NCI-H187 (cell line): ENCODE data around the gene TNRC18.
"Not testable (repeated sequence)": the region's sequence is repeated elsewhere in the genome, so short reads cannot be mapped to it uniquely, and the experiment has no call there.

ENCODE experiments used
- DNase-seq, 2 experiments: peaks; one replicate each; lab custom pipeline; 2025; lab: John Stamatoyannopoulos, UW

The TNRC18 gene

DNA sequence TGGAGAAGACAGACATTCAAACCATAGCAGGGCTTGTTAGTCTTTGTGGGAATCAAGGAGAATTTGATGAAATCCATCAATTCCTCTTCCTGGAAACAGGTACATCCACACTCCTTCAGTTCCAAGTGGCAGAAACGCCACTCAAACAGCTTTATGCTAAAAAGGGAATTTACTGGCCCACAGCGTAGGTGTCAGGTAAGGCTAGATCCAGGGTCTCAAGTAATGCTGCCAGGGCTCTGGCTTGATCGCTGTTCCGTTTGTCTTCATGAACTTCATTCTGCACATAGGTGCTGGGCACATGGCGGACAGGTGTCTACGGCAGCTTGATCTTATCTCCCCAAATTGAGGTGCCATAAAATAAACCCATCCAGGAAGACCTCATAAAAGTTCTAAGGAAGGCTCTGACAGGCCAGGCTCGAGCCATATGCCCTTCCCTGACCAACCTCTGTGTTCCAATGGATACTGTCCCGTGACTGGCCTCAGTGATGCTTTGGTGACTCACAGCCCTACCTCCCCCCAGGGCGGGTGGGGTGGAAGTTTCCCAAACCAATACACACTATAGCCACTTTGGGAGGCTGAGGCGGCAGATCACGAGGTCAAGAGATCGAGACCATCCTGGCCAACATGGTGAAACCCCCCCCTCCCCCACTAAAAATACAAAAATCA is 153.5 kb downstream of the TNRC18 start:
- DNase-seq, result not testable (repeated sequence)

GRCh38 chr7:5267829-5268228 is 155.8 kb downstream of the TNRC18 start:
- not testable (repeated sequence) for DNase-seq

GRCh38 chr7:5266191-5267028 is 157.2 kb downstream of the TNRC18 start:
- DNase-seq, result no peak

GRCh38 chr7:5265320-5266190 is 158.1 kb downstream of the TNRC18 start:
- DNase-seq, result no peak

DNA sequence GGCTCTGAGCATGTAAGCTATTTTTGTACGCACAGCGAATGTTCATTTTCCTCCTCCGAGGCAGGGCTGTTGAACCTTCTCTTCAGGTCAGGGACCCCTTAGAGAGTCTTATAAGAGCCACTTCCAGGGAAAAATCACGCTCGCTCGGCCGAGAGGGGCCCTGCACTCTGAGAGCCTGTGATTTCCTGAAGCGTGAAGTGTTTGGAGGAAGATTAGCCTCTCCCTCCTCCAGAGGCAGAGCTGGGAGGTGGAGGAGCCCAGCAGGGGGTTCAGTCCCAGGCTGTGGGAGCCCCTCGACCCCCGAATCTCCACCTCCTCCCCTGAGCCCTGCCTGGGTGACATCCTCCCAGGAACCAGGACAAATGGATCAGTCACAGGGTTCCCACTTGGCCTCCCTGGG is 160.6 kb downstream of the TNRC18 start:
- not testable (repeated sequence) for DNase-seq

DNA sequence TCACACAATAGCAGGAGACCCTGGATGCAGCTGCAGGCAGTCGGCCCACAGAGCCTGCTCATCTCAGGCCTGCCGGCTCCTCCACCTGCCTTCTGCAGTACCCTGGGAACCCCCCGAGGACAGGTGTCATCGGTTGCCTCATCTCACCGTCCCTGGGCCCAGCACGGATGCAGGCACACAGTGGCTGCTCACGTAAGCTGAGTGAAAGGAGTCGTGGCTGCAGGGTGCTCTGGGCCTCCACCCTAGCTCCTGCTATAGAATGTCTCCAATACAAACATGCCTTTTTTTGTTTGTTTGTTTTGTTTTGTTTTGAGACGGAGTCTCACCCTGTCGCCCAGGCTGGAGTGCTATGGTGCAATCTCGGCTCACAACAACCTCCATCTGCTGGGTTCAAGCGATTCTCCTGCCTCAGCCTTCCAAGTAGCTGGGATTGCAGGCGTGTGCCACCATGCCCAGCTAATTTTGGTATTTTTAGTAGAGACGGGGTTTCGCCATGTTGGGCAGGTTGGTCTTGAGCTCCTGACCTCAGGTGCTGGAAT is 163.0 kb downstream of the TNRC18 start:
- not testable (repeated sequence) for DNase-seq
